Measurements from ENCODE around the gene SUGCT.

Gene SUGCT

DNA sequence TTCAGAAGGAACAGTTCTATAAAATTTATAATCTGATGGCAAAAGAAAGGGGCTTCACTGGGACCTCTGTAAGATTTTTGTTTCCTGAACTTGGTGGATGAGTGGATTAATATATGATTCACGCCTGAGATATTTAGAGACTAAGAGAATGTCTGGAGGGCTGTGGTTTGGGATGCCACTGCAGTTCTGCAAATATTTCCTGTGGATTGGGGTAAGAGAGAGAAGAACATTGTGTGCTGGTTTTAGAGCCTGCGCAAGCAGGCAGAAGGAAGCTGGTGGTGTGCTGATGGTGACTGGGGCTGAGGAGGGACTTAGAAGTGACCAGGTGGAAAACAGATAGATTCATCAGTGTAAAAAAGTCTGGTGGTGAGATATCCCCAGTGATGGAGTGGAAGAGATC lies 87.0 kb downstream of the SUGCT start:
- Histone ChIP-seq H3K27ac (peak overlapping the region; percentile 99), H3K27me3 (replicated peaks) (no peaks in the 10 kb centered on the region)
- in situ Hi-C loops (cut with HindIII; ENCODE audit: low pct_ligation_motif_present, low sequenced_read_pairs) = no loop called here

DNA sequence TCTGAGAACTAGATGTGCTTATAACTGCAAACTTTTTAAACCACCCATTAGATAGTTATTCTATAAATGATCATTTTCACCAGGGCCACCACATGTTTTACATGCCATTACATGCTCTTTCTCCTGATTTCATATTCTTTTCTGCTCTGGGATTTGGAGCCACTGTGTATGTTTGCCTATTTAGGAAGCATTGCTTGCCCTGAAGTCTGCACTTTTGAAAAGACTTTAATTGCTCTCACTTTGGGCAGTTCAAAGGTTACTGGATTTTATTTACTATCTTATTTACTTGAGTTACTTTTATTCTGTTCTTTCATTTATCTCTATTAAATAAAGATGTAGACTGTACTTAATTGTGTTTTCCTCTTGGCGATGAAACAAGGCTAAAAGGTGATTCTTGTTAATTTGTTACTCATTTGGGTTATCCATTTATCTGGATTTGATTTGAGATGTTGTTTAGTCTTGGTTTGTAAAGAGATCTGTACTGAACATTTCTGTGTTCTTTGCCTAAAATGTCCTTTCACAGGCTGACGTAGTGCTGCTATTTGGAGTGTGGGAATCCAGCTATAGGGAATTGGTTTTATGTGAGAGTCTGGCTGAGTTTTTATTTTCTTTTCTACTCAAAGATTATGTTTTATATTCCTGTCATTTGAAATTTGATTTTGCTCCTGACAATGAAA lies 88.8 kb downstream of the SUGCT start:
- H3K4me3 ChIP-seq (ENCODE audit: low read depth, low read length) = no peak overlapping the region
- DNase-seq = no peak
- TF ChIP-seq, protein P1, sequence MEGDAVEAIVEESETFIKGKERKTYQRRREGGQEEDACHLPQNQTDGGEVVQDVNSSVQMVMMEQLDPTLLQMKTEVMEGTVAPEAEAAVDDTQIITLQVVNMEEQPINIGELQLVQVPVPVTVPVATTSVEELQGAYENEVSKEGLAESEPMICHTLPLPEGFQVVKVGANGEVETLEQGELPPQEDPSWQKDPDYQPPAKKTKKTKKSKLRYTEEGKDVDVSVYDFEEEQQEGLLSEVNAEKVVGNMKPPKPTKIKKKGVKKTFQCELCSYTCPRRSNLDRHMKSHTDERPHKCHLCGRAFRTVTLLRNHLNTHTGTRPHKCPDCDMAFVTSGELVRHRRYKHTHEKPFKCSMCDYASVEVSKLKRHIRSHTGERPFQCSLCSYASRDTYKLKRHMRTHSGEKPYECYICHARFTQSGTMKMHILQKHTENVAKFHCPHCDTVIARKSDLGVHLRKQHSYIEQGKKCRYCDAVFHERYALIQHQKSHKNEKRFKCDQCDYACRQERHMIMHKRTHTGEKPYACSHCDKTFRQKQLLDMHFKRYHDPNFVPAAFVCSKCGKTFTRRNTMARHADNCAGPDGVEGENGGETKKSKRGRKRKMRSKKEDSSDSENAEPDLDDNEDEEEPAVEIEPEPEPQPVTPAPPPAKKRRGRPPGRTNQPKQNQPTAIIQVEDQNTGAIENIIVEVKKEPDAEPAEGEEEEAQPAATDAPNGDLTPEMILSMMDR (IDR thresholded peaks at IDR 0.05; ENCODE audit: low read depth, low read length, missing control alignments) = no peak
- peak overlapping the region; percentile 99 for H3K27ac ChIP-seq
- H3K36me3 ChIP-seq (replicated peaks) = no peaks in the 10 kb centered on the region
- in situ Hi-C loops (cut with HindIII; ENCODE audit: low pct_ligation_motif_present, low sequenced_read_pairs) = no loop called here
- H3K27me3 ChIP-seq (replicated peaks) = no peaks in the 10 kb centered on the region

More for the DNA sequence above, 87.0 kb downstream of the SUGCT start:
- DNase-seq = peak; percentile 96
- no peaks in the 10 kb centered on the region for H3K36me3 ChIP-seq (replicated peaks)
- TF ChIP-seq, protein P1 (IDR thresholded peaks at IDR 0.05; ENCODE audit: low read depth, low read length, missing control alignments) = no peak
- H3K4me3 ChIP-seq (ENCODE audit: low read depth, low read length) = no peak overlapping the region

DNA sequence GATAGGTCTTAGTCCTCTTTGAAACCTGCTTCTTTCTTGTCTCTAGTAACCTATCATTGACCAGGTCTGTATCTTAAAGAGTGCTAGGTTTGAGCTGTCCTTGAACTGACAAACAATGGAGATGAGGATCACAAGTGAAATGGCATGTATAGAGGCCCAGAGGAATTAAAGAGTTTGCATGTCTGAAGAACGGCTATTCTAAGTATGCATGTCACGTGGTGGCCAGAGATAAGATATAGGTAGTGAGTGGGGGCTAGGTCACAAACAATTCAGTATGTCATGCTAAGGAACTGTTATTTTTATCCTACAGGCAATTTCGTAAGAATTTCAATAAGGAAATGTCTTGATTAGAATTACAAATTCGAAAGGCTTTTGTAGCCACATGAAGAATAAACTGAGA lies 95.3 kb downstream of the SUGCT start:
- TF ChIP-seq, protein P1 (IDR thresholded peaks at IDR 0.05; ENCODE audit: low read depth, low read length, missing control alignments) = no peak
- in situ Hi-C loops (cut with HindIII; ENCODE audit: low pct_ligation_motif_present, low sequenced_read_pairs) = no loop called here
- peak; percentile 72 for DNase-seq

DNA sequence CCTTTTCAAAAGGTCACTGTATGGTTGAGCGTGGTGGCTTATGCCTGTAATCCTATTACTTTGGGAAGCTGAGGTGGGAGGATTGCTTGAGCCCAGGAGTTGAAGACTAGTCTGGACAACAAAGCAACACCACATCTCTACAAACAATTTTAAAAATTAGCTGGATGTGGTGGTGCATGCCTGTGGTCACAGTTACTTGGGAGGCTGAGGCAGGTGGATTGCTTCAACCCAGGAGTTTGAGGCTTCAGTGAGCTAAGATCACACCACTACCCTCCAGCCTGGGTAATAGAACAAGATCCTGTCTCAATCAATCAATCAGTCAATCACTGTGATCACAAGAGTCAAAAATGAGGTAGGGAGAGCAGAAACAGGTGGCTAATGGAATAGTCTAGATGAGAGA lies 97.0 kb downstream of the SUGCT start:
- DNase-seq = no peak
- no peaks in the 10 kb centered on the region for H3K36me3 ChIP-seq (replicated peaks)
- no peak overlapping the region for H3K27ac ChIP-seq
- TF ChIP-seq, protein P1 (IDR thresholded peaks at IDR 0.05; ENCODE audit: low read depth, low read length, missing control alignments) = no peak
- in situ Hi-C loops (cut with HindIII; ENCODE audit: low pct_ligation_motif_present, low sequenced_read_pairs) = no loop called here
- H3K27me3 ChIP-seq (replicated peaks) = no peaks in the 10 kb centered on the region
- no peak overlapping the region for H3K4me3 ChIP-seq (ENCODE audit: low read depth, low read length)

More for the DNA sequence above, 95.3 kb downstream of the SUGCT start:
- Histone ChIP-seq H3K27me3 (replicated peaks) (no peaks in the 10 kb centered on the region), H3K27ac (peak overlapping the region; percentile 77), H3K4me3 (ENCODE audit: low read depth, low read length) (no peak overlapping the region), H3K36me3 (replicated peaks) (no peaks in the 10 kb centered on the region)

DNA sequence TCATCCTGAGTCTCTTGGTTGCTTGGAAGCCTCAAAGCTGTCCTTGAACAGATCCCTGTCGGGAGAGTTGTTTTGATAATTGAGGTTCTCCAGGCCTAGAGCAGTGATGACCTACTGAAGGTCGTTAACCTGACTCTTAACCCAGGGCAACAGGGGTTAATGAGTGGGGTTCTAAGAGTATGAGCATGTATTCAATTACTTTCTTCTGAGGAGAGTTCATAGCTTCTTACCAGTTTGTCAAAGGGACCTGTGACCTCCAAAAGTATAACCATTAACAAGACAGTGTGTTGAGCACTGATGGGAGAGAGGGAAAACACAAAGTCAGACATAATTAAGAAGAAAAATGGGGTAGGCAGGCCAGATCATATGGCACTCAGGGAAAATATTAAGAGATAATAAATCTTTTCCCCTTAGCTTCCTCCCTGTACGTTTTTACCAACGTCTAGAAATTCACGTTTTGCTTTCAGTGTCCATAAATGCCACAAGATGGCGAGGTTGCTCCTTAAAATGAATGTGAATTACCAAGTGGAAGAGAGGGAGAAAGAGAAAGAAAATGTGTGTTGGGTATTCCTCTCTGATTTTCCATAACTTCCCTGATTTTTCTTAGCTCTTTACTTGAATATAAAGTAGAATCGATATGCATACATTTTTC lies 97.6 kb downstream of the SUGCT start:
- in situ Hi-C loops (cut with HindIII; ENCODE audit: low pct_ligation_motif_present, low sequenced_read_pairs) = no loop called here
- TF ChIP-seq, protein P1 (IDR thresholded peaks at IDR 0.05; ENCODE audit: low read depth, low read length, missing control alignments) = peak; percentile 60
- Histone ChIP-seq H3K27ac (peak overlapping the region; percentile 31), H3K27me3 (replicated peaks) (no peaks in the 10 kb centered on the region), H3K4me3 (ENCODE audit: low read depth, low read length) (no peak overlapping the region), H3K36me3 (replicated peaks) (no peaks in the 10 kb centered on the region)
- DNase-seq = peak; percentile 74
